Activated T-cell treated with anti-CD3 and anti-CD28 coated beads, Interleukin-2, amount 50 U/mL, for 1 hour (primary cell): ENCODE measurements around the gene AKR7A2.
"Not testable (repeated sequence)": the region's sequence is repeated elsewhere in the genome, so short reads cannot be mapped to it uniquely, and the experiment has no call there.

ENCODE experiments used
- DNase-seq: peaks from one replicate; pipeline ENCODE4 v3.0.0-alpha.2; 2020

The AKR7A2 gene

GRCh38 chr1:19324665-19324990 is 12.7 kb upstream of the AKR7A2 start:
- DNase-seq = no peak

GRCh38 chr1:19323987-19324664 is 12.2 kb upstream of the AKR7A2 start:
- no peak for DNase-seq

GRCh38 chr1:19322481-19322880 is 10.5 kb upstream of the AKR7A2 start:
- no peak for DNase-seq

GRCh38 chr1:19321071-19321470 is 9.1 kb upstream of the AKR7A2 start:
- no peak for DNase-seq

- DNase-seq = no peak
Measured at GRCh38 chr1:19319196-19319595, 7.3 kb upstream of the AKR7A2 start.

- DNase-seq = no peak
Measured at GRCh38 chr1:19317126-19317910, 5.4 kb upstream of the AKR7A2 start.

- DNase-seq = no peak
Measured at GRCh38 chr1:19315378-19316198, 3.6 kb upstream of the AKR7A2 start.

- no peak for DNase-seq
Measured at GRCh38 chr1:19313961-19314882, 2.3 kb upstream of the AKR7A2 start.

GRCh38 chr1:19313636-19313959 is 1.7 kb upstream of the AKR7A2 start:
- DNase-seq = no peak

GRCh38 chr1:19312782-19313635 is 1.1 kb upstream of the AKR7A2 start:
- DNase-seq = no peak

GRCh38 chr1:19311503-19311930 is 427 bp downstream of the AKR7A2 start:
- peak; percentile 38 for DNase-seq

GRCh38 chr1:19310720-19311502 is 1.0 kb downstream of the AKR7A2 start:
- no peak for DNase-seq

- no peak for DNase-seq
Measured at GRCh38 chr1:19310061-19310460, 1.9 kb downstream of the AKR7A2 start.

GRCh38 chr1:19309123-19309813 is 2.7 kb downstream of the AKR7A2 start:
- no peak for DNase-seq

- DNase-seq = no peak
Measured at GRCh38 chr1:19308509-19308907, 3.4 kb downstream of the AKR7A2 start.

GRCh38 chr1:19307794-19308508 is 4.0 kb downstream of the AKR7A2 start:
- DNase-seq = no peak

- DNase-seq = no peak
Measured at GRCh38 chr1:19306941-19307340, 5.0 kb downstream of the AKR7A2 start.

- no peak for DNase-seq
Measured at GRCh38 chr1:19305880-19306279, 6.1 kb downstream of the AKR7A2 start.

- DNase-seq = not testable (repeated sequence)
Measured at GRCh38 chr1:19304081-19304480, 7.9 kb downstream of the AKR7A2 start.

- no peak for DNase-seq
Measured at GRCh38 chr1:19300211-19300610, 11.7 kb downstream of the AKR7A2 start.
